ENCODE measurements around the gene KCNJ9.

Gene KCNJ9

DNA sequence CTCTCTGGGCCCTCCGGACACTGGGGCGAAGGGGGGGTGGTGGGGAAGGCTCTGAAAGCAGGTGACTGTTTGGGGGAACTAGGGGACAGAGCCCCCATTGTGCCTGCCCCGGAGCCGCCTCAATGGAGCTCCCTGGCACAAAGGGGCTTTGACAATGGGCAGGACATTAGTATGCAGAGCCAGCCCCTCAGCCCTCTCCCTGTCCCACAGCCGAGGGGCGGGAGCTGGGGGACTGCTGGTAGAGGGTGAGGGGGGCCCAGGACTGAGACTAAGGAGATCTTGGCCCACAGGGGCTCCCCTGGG, 19.2 kb upstream of the KCNJ9 start:
- Histone ChIP-seq H3K9me3 (ENCODE audit: severe bottlenecking) (no peaks in the 10 kb centered on the region), H3K4me3 (ENCODE audit: low read depth, low read length) (no peak overlapping the region), H3K27ac (no peak overlapping the region), H3K27me3 (ENCODE audit: insufficient read depth, low read depth, severe bottlenecking) (no peaks in the 10 kb centered on the region), H3K36me3 (no peaks in the 10 kb centered on the region)
- no peak for DNase-seq
- TF ChIP-seq, protein P1, sequence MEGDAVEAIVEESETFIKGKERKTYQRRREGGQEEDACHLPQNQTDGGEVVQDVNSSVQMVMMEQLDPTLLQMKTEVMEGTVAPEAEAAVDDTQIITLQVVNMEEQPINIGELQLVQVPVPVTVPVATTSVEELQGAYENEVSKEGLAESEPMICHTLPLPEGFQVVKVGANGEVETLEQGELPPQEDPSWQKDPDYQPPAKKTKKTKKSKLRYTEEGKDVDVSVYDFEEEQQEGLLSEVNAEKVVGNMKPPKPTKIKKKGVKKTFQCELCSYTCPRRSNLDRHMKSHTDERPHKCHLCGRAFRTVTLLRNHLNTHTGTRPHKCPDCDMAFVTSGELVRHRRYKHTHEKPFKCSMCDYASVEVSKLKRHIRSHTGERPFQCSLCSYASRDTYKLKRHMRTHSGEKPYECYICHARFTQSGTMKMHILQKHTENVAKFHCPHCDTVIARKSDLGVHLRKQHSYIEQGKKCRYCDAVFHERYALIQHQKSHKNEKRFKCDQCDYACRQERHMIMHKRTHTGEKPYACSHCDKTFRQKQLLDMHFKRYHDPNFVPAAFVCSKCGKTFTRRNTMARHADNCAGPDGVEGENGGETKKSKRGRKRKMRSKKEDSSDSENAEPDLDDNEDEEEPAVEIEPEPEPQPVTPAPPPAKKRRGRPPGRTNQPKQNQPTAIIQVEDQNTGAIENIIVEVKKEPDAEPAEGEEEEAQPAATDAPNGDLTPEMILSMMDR (IDR thresholded peaks at IDR 0.05; ENCODE audit: low read depth, low read length) = no peak

DNA sequence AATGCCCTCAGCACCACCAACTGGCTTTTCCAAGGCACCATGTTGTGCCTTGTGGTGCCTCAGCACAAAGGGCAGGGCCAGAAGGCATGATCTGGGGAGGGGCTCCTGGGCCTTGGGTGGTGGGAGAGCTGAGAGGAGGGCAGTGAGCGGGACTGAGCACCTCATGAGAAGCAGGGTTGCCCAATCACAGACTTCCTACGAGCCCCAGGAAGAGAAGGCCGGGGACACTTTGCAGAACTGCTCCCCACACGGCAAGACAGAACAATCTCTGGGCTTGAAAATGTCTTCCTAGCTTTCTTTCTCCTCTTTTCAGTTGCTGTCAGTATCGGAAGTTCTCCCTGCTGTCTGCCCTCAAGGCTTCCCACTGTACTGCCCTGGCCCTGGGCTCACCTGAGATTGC, 18.2 kb upstream of the KCNJ9 start:
- TF ChIP-seq, protein P1 (IDR thresholded peaks at IDR 0.05; ENCODE audit: low read depth, low read length) = no peak
- Histone ChIP-seq H3K9me3 (ENCODE audit: severe bottlenecking) (no peaks in the 10 kb centered on the region), H3K27me3 (ENCODE audit: insufficient read depth, low read depth, severe bottlenecking) (no peaks in the 10 kb centered on the region), H3K36me3 (no peaks in the 10 kb centered on the region), H3K27ac (no peak overlapping the region), H3K4me3 (ENCODE audit: low read depth, low read length) (no peak overlapping the region)
- DNase-seq = no peak

DNA sequence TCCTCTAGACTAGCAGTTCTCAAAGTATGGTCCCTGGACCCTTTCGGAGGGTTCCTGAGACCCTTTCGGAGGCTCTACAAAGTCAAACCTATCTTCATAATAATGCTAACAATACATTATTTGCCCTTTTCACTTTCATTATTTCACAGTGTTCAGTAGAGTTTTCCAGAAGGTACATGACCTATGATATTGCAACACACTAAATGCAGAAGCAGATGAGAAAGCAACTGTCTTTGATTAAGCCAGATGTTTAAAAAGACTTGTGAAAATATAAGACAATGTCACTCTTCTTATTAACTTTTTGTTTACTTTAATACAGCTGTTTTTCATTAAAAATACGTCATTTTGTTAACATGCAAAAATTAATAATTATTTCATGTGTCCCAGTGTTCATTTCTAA, 17.2 kb upstream of the KCNJ9 start:
- Histone ChIP-seq H3K27me3 (ENCODE audit: insufficient read depth, low read depth, severe bottlenecking) (peaks cover 2% of the 10 kb centered on the region), H3K9me3 (ENCODE audit: severe bottlenecking) (no peaks in the 10 kb centered on the region), H3K27ac (no peak overlapping the region), H3K36me3 (no peaks in the 10 kb centered on the region), H3K4me3 (ENCODE audit: low read depth, low read length) (no peak overlapping the region)
- TF ChIP-seq, protein P1 (IDR thresholded peaks at IDR 0.05; ENCODE audit: low read depth, low read length) = no peak
- no peak for DNase-seq

DNA sequence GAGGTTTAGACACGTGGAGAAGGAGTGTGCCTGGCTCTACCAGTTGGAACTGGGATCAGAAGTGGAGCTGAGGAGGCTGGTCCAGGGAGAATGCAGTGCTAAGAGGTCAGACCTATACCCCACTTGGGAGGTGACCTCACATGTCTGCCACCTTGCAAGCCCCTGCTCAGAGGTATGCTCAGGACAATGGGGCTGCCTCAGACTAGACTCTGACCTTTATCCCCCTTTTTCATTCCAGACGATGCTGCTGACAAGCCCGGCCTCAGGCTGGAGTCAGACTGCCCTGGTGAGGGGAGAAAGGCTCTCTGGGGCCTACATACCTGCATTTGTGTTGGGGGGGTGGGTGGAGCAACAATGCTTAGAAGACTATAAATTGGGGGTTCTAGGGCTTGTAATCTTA, 16.6 kb upstream of the KCNJ9 start:
- Histone ChIP-seq H3K4me3 (ENCODE audit: low read depth, low read length) (no peak overlapping the region), H3K27ac (no peak overlapping the region), H3K9me3 (ENCODE audit: severe bottlenecking) (no peaks in the 10 kb centered on the region), H3K36me3 (no peaks in the 10 kb centered on the region), H3K27me3 (ENCODE audit: insufficient read depth, low read depth, severe bottlenecking) (peaks cover 8% of the 10 kb centered on the region)
- TF ChIP-seq, protein P1 (IDR thresholded peaks at IDR 0.05; ENCODE audit: low read depth, low read length) = no peak
- DNase-seq = no peak

DNA sequence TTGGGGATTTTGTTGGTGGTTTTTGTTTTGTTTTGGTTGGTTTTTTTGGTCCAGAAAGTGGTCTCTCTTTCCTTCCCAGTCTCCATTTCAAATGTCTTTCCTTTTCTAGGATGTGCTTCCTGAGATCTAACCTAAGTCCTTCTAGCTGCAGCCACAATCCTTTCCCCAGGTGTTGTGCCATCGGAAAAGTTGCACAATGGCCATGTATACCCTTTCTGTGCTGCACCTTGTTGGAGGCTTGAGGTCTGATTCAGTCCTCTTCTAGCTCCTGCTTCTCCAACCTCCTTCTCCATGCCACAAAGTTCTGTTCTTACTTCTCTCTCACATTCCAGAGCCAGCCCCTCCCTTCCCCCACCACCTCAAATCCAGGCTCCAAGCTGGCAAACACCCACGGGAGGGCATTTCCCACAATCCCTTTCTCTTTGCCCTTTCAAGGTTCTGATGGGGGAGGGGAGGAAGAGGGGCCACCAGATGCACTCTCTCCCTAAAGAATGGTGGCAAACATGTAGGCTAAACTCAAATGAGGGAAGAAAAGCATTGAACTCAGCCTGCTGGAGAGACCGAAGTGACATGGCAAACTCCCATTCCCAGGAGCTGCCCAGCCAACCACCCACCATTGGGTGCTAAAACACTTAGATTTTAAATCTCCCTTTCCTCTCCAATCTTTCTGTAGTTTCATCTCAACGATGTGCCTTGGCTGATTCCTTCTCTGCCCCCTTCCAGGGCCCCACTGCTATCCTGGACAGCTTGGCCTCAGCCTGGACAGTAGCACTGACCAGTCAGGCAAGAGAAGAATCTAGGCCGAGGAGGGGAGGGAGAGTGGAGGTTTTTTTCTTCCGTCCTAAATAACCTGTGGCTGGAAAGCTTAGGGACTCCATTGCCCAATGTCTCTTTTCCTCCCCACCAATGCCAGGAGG, 14.3 kb upstream of the KCNJ9 start:
- TF ChIP-seq, protein P1 (IDR thresholded peaks at IDR 0.05; ENCODE audit: low read depth, low read length) = no peak
- DNase-seq = no peak
- H3K9me3 ChIP-seq (ENCODE audit: severe bottlenecking) = no peaks in the 10 kb centered on the region
- peaks cover 18% of the 10 kb centered on the region for H3K27me3 ChIP-seq (ENCODE audit: insufficient read depth, low read depth, severe bottlenecking)
- H3K27ac ChIP-seq = no peak overlapping the region
- H3K36me3 ChIP-seq = no peaks in the 10 kb centered on the region
- H3K4me3 ChIP-seq (ENCODE audit: low read depth, low read length) = no peak overlapping the region

DNA sequence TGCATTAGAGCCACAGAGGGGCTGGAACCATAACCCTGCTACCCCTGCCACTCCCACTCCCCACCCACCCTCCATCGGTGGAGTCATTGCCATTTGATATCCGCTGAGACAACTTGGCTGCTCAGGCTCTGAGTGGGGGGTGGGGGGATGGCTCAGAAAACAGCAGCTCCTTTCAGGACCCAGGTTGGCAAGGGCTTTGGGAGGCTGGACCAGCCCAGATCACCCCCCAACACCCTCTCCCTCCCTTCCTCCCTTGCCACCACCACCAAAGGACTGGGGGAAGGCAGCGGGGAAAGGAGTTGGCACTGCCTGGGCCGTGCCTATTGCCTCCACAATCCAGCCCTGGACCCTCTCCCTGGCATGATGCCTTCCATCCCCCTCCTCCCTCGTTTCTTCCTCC, 13.1 kb upstream of the KCNJ9 start:
- Histone ChIP-seq H3K27ac (no peak overlapping the region), H3K4me3 (ENCODE audit: low read depth, low read length) (no peak overlapping the region), H3K9me3 (ENCODE audit: severe bottlenecking) (peaks cover under 1% of the 10 kb centered on the region), H3K36me3 (no peaks in the 10 kb centered on the region), H3K27me3 (ENCODE audit: insufficient read depth, low read depth, severe bottlenecking) (peaks cover 19% of the 10 kb centered on the region)
- TF ChIP-seq, protein P1 (IDR thresholded peaks at IDR 0.05; ENCODE audit: low read depth, low read length) = no peak
- DNase-seq = no peak

Measured in WERI-Rb-1 (cell line).